Activated B cell treated with CpG ODN at 0.5 μM for 24 hours (primary cell): ENCODE results near the gene SMCHD1. TPM values are rescaled to one million over a fixed set of nuclear protein-coding genes. Genes with fewer than 3 reads are reported as not detected.

Experiments
- ATAC-seq: fragments of 200-7000 bp; cut with Tn5 transposase; one replicate; pipeline ENCODE4 v1.10.0; 2021; ENCODE audit warnings: low read depth, mild to moderate bottlenecking, moderate library complexity
- CTCF ChIA-PET: fragments of 350-600 bp; sonication (Branson Sonifier 250); formaldehyde crosslinking; loops from one replicate; lab custom pipeline; 2021; ENCODE audit warnings: antibody characterized with exemption; lab: Charles Lee
- POLR2A ChIA-PET: fragments of 350-600 bp; sonication (Branson Sonifier 250); formaldehyde crosslinking; loops from one replicate; lab custom pipeline; 2021; ENCODE audit warnings: antibody characterized with exemption; lab: Charles Lee
- DNase-seq: peaks from one replicate; pipeline ENCODE4 v3.0.0; 2022
- H3K27ac Mint-ChIP-seq: one replicate; pipeline ENCODE4 v1.8.0; 2020; ENCODE audit warnings: mixed read lengths
- H3K27me3 Mint-ChIP-seq: one replicate; pipeline ENCODE4 v1.8.0; 2021; ENCODE audit warnings: mixed read lengths
- H3K36me3 Mint-ChIP-seq: one replicate; pipeline ENCODE4 v1.8.0; 2021; ENCODE audit warnings: low read depth, mixed read lengths
- H3K4me1 Mint-ChIP-seq: one replicate; pipeline ENCODE4 v1.8.0; 2021; ENCODE audit warnings: mixed read lengths
- H3K4me3 Mint-ChIP-seq: one replicate; pipeline ENCODE4 v1.8.0; 2020; ENCODE audit warnings: mild to moderate bottlenecking, mixed read lengths
- H3K9me3 Mint-ChIP-seq: one replicate; pipeline ENCODE4 v1.8.0; 2020; ENCODE audit warnings: mixed read lengths
- CTCF ChIP-seq: fragments of 200-600 bp; IDR thresholded peaks from one replicate; pipeline ENCODE4 v1.8.0; 2022; ENCODE audit warnings: antibody characterized with exemption, mild to moderate bottlenecking
- intact Hi-C: fragments of 100-400 bp; cut with micrococcal nuclease; formaldehyde crosslinking; loops from one replicate; pipeline ENCODE4 v1.15.1; 2024
- total RNA-seq: library from RNA; stranded (reverse); gene quantifications from 2 replicates; pipeline ENCODE4 v1.2.3, GENCODE V29; 2022

SMCHD1 gene
- total RNA-seq, 1 donor from 2014 or later, result 144 TPM

- H3K36me3 Mint-ChIP-seq, result peaks cover 7% of the 10 kb centered on the region
- CTCF ChIA-PET, result no interaction called here
- DNase-seq (no peak), ATAC-seq (no peak)
- H3K4me3 Mint-ChIP-seq, result no peak overlapping the region
- H3K27me3 Mint-ChIP-seq, result no peaks in the 10 kb centered on the region
- H3K27ac Mint-ChIP-seq, result no peak overlapping the region
- POLR2A ChIA-PET, result no interaction called here
- peaks cover 29% of the 10 kb centered on the region for H3K4me1 Mint-ChIP-seq
- peaks cover 13% of the 10 kb centered on the region for H3K9me3 Mint-ChIP-seq
- intact Hi-C loops, result no loop called here
- TF ChIP-seq CTCF, result no peak
Measured at GRCh38 chr18:2840521-2840920, 185.0 kb downstream of the SMCHD1 start.

GRCh38 chr18:2843146-2843545 is 187.6 kb downstream of the SMCHD1 start:
- no peak for DNase-seq

GRCh38 chr18:2845172-2845571 is 189.6 kb downstream of the SMCHD1 start:
- POLR2A ChIA-PET, result interaction anchor here (0.6 to 1.7 kb wide), 3 partner anchors 9 to 402 kb away, joined by 3 to 8 read pairs (median 6); partner anchors contain the start of gene MYL12A
- CTCF ChIA-PET, result interaction anchor here (1.1 kb wide), 1 partner anchor 52 kb away, joined by 3 read pairs; no protein-coding TSS in a partner anchor

More at GRCh38 chr18:2843146-2843545, 187.6 kb downstream of the SMCHD1 start:
- Mint-ChIP-seq H3K4me1 (peaks cover 39% of the 10 kb centered on the region), H3K9me3 (peaks cover 5% of the 10 kb centered on the region), H3K27ac (peak overlapping the region; percentile 50), H3K27me3 (no peaks in the 10 kb centered on the region), H3K36me3 (peaks cover 5% of the 10 kb centered on the region), H3K4me3 (peak overlapping the region; percentile 32)
- ChIA-PET POLR2A (interaction anchor here (0.7 to 1.5 kb wide), 3 partner anchors 13 to 51 kb away, joined by 5 to 13 read pairs (median 6); no protein-coding TSS in a partner anchor), CTCF (no interaction called here)
- intact Hi-C loops, result no loop called here
- no peak for TF ChIP-seq CTCF
- ATAC-seq, result no peak

GRCh38 chr18:2846636-2847316 is 191.2 kb downstream of the SMCHD1 start, which contains the start of gene EMILIN2:
TSS of gene EMILIN2 (plus strand) at chr18:2847006. CDS start at chr18:2847189, 183 bp downstream.
- POLR2A ChIA-PET, result interaction anchor here (0.6 to 2.8 kb wide), 31 partner anchors 9 to 605 kb away, joined by 3 to 24 read pairs (median 4); partner anchors contain the start of genes MYL12A and SMCHD1
- peak; percentile 81 for ATAC-seq
- peak within 1 kb of the TSS; percentile 94 for H3K27ac Mint-ChIP-seq
- peaks cover 8% of the 10 kb centered on the region for H3K27me3 Mint-ChIP-seq
- no peak for TF ChIP-seq CTCF
- CTCF ChIA-PET, result interaction anchor here (1.0 kb wide), 1 partner anchor 66 kb away, joined by 4 read pairs; no protein-coding TSS in a partner anchor
- peak; percentile 87 for DNase-seq
- no peaks in the 10 kb centered on the region for H3K9me3 Mint-ChIP-seq
- H3K4me3 Mint-ChIP-seq, result peak within 1 kb of the TSS; percentile 96
- H3K36me3 Mint-ChIP-seq, result peaks cover 17% of the 10 kb centered on the region
- intact Hi-C loops, result loop anchor here (1.0 to 5.0 kb wide), 12 partner anchors 36 to 741 kb away; partner anchors contain the start of genes METTL4, MYL12A, NDC80 and SMCHD1
- peaks cover 52% of the 10 kb centered on the region for H3K4me1 Mint-ChIP-seq

More at GRCh38 chr18:2845172-2845571, 189.6 kb downstream of the SMCHD1 start:
- ATAC-seq (no peak), DNase-seq (no peak)
- Mint-ChIP-seq H3K27me3 (no peaks in the 10 kb centered on the region), H3K27ac (peak overlapping the region; percentile 41), H3K4me3 (peak overlapping the region; percentile 1), H3K36me3 (peaks cover 8% of the 10 kb centered on the region), H3K4me1 (peaks cover 52% of the 10 kb centered on the region), H3K9me3 (no peaks in the 10 kb centered on the region)
- TF ChIP-seq CTCF, result no peak
- intact Hi-C loops, result loop anchor here (5.0 kb wide), 4 partner anchors 37 to 742 kb away; no protein-coding TSS in a partner anchor
